GM21447 (cell line): Measurements from ENCODE around the gene MYO5B.
"Not testable (repeated sequence)": the region's sequence is repeated elsewhere in the genome, so short reads cannot be mapped to it uniquely, and the experiment has no call there.

Source experiments
- ATAC-seq: cut with Tn5 transposase; IDR thresholded peaks from one replicate; pipeline ENCODE4 v1.9.1; 2021; ENCODE audit not compliant: unreplicated experiment

Gene MYO5B

DNA sequence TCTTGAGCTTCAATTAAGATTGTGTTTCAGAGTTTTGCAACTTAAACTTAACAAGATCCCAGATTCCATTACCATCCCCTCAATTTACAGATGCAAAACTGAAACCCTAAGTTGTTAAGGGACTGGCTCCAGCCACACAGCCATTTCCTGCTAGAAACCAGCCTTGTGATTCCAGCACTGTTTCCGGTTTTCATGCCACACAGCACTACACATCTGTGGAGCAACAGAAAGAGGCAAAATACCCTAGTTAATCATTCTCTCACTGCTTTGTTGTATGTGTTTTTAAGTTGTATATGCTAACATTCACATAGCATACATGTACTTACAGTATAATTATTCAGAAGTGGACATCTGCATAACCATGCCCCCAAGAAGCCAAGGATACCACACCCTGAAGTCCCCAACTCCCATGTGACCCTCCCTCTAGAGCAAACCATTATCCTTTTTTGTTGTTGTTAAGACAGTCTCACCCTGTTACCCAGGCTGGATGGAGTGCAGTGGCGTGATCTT, 87.4 kb downstream of the MYO5B start:
- ATAC-seq = no peak

DNA sequence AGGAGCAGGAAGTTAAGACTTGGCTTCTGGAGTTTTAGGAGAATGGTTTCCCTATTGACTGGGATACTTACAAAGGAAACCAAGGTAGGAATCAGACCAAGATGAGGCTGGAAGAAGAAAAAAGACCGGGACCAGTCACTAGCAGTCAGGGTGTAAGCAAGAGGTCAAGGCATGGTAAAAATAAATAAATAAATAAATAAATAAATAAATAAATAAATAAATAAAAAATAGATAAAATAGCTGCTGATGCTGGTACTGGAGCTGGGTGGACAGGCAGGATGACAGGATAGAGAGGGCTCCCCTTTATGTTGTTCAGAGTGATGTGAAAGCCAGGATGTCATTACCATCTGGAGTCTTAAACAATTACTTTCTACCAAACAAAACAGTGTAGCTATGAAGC, 89.9 kb downstream of the MYO5B start:
- ATAC-seq = no peak

DNA sequence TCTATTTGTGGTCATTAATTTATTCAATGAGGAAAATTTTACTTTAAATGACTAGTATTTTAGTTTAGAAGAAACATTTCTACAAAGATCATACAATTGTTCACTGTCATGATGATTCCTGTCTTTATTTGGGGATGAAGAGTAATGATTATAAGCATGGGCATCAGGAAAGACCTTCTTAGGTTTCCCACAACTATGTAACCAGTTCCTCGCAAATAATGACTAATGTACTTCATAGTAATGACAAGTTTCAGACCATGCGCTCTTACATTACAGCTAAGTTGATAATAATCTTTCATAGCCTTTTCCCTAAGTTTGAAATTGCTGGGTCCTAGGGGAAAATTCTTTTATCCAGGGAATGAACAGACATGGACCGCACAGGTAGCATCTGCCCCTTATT, 90.5 kb downstream of the MYO5B start:
- ATAC-seq = no peak

DNA sequence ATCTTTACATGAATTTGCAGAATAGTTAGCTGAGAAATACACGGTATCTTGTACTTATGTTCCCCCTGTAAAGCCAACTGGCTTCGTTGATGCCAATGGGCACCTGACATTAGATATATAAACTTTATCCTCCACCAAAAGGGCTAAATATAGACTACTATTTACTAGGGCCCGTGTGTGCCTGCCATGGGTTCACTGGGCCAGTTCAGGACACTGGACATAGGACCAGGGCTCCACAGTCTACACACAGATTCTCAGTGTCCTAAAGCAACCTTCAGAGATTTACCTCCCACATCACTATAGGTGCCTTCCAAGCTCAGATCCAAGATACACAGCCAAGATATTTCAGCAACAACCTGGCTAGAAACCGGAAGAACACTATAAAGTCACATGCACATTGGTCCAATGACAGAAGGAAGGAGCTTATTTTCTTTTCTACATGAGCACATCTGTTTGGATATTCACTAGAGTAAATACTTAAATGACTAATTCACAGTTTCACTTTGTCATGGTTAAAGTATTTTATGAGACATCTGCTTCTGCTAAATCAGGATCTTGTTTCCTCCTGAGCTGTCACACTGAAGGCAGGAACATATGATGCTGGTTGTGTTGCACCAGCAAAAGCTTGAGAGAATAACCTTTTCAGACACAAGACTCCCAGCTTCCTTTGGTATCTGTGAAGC, 95.1 kb downstream of the MYO5B start:
- peak; percentile 87 for ATAC-seq

DNA sequence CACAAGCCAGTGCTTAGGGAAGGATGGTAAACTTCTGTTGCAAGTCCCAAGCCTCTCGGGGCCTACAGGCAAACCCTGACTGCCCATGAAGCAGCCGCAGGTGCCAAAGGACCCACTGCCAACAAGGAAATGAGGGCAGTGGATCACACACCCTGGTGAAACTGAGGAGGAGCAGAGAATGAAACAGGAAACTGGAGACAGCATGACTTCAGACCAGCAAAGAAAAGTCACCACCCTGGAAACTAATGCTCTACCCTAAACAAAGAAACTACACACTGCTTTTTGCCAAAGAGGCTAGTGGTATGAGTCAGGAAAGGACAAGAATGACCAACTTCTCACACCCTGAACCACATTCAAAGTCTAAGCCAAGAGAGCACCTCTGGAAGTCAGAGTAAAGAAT, 97.2 kb downstream of the MYO5B start:
- ATAC-seq = peak; percentile 40

DNA sequence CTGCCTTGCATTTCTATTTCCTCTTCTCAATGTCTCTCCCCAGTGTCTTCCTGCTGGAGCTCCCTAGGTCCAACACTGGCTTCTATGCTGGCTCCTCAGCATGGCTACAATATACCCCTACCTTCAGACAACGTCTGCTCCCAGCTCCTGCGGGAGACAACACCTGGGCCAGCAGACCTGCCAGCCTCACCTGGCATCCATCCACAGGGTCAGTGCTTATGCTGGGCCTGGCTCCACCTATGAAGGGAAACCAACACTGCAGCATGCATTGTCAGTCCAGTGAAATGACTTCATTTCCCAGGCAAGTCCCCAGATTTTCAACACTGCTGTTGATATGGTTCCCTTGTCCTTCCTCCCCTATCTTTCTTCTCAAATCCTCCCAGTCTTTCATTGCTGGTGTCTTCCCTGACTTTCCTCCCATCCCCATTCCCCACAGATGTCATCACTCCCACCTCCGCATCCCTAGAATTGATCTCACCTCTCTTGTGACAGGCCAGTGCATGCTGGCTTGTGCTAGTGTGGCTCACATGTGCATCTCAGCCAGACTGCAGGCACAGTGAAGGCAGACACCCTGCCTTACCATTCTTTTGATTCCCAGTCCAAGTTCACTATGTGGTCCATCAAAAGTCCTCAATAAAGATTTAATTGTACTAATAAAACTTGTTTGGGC, 98.0 kb downstream of the MYO5B start:
- no peak for ATAC-seq

DNA sequence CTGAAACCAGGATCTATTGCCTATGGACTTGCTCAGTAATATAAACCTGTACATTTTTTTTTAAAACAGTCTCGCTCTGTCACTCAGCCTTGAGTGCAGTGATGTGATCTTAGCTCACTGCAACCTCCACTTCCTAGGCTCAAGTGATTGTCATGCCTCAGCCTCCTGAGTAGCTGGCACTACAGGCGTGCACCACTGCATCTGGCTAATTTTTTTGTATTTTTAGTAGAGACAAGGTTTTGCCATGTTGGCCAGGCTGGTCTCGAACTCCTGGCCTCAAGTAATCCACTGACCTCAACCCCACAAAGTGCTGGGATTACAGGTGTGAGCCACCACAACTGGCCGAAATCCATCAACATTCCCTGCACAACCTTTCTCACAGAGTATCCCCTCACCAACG, 100.2 kb downstream of the MYO5B start:
- not testable (repeated sequence) for ATAC-seq

DNA sequence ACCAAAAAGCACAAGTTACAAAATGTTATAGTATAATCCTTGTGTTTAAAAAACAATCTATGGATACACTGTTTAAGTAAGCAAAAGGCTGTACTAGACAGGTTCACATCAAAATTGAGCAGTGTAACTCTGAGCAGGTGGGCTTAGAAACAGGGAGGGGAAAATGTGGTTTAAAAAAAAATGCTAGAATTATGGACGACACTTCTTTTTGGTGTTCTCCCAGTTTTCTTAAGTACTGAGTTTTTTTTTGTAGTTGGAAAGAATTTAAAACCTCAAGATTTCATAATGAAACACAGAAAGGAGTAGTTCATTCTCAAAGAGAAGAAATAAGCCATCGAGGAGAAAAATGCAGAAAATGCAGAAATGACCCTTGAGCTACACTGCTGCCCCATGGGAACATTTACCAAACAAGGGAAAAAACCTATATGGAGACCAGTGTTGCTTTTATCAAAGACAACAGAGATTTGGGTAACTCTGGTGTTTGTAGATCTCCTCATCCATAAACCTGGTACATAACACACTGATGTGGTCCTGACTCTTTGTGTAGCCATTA, 100.7 kb downstream of the MYO5B start:
- no peak for ATAC-seq

DNA sequence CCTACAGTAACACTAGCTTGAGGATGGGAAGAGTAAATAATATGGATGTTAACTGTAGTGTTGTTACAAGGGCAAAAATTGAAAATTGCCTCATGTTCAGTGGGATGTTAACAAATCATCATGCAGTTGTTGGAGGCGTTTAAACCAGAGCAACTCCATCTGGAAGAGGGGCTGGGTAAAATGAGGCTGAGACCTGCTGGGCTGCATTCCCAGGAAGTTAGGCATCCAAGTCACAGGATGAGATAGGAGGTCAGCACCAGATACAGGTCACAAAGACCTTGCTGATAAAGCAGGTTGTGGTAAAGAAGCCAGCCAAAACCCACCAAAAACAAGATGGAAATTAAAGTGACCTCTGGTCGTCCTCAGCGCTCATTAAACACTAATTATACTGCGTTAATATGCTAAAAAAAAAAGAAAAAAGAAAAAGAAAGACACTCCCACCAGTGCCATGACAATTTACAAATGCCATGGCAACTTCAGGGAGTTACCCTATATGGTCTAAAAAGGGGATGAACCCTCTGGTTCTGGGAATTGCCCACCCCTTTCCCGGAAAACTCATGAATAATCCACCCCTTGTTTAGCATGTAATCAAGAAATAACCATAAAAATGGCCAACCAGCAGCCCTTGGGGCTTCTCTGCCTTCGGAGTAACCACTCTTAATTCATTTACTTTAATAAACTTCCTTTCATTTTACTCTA, 101.4 kb downstream of the MYO5B start:
- no peak for ATAC-seq

DNA sequence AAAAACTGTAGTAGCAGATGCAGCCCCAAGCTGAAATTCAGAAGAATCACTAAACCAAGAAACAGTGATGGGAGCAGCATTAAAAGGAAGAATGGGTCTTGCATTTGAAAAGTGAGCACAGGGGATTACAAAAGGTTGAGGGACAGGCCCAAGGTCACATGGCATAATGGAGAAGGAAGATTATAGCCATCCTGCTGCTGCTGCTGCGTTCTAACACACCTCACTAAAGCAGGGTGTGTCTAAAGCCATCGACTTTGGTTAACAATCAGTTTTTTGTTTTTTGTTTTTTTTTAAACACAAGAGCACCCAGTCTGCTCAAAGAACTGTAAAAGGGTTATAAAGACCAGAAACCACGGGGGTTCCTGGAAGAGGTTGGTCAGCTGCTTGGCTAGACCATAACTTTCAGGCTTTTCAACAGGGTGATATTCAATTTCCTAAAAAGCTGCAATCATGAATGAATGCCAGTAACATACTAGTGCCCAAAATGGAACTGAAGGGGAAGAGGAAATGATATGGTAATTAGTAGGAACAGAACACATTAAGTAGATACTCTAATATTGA, 102.6 kb downstream of the MYO5B start:
- ATAC-seq = no peak

DNA sequence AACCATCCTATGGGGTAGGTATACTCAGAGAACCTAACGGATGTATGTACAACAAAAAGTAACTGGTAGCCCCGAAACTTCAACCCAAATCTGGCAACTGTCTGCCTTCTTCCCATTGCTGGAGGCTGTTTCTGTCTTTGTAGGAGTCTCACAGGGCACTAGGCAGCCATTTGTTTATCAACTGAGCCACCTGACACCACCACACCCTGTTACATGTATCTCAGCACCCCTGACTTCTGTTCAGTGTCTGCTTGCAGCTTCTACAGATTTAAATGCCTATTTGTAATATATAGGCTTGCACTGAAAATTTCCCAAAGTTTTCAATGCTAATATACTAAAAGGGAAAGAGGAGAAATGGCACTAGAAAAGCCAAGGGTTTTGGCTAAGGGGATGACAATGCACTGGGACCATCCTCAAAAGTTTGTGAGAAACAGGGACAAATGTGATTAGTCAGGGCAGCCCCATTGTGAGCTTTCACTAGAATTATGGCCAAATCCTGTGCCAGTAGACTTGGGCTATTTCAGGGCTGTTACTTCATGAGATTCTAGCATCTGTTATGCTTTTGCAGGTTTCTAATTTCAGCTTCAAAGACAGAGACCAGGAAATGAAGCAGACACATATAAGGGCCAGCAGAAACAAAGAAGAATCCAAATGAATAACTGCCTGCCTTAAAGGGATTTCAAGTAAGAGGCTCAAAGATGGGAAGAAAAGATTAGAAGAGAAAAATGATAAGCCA, 103.3 kb downstream of the MYO5B start:
- ATAC-seq = no peak

DNA sequence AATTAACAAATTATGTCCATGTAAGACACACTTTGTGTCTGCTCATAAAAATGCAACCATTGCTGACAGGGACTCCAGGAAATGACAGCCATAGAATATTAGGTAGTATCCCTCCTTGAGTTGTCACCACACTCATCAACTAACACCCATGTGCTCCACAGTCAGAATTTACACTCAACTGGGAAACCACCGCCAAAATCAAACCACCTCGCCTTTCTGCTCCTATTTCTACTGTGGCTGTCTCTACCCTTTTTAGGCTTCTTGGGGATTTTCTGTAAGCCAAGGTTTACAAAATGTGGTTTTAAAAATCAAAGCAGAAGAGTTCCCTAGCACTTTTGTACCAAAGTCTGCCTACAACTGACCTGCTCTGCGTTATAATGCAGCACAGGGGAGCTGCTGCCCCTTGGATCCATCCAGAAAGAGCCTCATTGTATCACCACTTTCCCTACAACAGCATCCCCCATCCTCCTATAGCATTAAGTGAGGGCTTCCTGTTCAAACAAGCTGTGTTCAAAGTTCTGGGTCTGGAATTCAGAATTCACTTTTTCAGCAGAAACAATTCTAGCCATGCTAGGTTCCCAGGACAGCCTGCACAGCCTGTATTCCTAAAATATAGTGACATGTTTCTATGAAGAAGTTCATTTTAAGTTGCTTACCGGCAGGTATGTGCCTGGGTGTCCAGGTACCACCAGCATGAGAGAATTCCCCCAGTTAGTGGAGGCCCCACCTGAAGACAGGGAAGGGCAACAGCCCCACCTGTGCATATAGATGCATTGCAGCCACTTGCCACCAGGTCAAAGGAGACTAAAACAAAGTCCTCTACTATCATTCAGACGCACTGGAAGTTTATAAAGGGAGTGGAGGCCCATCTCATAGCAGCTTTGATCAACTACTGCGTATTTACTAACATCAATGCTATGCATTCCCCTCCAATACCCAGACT, 104.3 kb downstream of the MYO5B start:
- no peak for ATAC-seq

DNA sequence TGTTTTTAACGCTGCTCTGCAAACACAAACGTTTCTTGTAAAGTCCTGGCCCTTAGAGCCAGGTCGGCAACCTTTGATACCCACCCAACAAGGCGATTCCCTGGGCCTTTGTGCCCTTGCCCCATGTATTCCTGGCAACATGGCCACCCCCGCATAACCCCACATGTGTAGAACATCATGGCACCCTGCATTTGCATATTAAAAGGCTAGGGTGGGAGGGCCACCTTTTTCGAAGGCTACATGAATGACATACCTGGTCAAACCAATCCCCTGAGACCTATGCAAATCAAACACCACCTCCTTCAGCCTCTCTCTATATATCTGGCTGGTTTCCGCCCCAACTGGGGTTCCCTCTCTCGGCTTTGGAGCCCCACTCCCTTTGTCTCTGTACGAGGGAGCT, 105.2 kb downstream of the MYO5B start:
- ATAC-seq = no peak

DNA sequence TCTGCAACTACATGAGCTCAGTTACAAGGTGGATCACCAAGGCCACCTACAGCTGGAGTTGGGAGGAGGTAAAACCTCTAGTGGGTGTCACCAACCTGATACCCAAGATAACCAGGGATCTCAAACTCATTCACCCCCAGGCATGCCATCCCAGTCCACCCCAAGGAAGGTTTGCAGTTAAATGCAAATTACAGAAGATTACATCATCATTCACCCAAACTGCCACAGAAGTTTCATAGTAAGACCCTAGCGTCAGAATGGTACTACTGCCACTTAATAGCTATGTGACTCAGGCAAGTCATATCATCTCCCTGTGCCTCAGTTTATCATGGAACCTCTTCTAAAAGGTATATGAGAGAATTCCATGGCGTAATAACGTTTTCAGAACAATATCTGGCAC, 111.2 kb downstream of the MYO5B start:
- ATAC-seq = no peak

DNA sequence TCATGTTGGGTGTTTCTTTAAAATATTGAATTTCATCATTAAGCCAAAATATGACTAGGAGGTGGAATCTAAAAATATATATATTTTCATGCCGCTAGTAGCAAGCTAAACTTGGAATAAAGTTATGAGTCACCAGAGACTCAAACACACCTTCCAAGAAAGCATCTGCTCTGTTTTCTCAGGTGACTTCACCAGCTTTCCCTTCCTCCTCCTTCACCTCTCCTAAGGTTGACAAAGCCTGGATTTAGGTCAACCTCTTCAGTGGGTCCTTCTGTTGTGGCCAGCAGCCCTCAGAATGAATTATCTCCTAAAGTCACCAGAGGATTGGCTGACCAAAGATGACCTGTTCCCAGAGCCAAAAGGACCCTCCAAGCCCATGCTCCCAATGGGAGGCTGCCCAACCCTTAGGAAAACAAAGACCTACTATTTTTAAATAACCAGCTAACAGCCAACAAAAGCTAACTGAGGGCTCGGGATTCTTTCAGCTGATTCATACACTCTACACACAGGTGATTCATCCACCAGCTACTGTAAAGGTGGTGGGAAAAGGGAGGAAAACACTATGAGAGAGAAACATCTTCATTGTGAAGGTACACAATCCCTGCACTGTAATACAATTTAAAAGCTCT, 113.9 kb downstream of the MYO5B start:
- ATAC-seq = no peak

DNA sequence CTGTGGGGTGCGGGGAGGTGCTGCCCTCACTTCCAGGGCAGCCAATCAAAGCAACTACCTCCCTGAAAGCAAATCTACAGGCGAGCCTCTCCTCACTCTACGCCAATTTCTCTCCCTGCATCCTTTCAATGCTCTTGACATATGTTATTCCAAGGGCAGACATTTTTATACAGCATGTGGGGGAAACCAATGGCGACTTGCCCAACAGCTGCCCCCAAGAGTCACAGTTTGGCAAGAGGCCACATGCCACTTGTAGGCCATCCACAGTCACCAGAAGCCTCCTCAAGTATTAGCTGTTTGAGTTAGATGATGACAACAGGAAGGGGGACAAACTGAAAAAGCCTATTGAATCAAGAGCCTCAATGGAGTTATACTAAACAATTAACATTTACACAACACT, 114.6 kb downstream of the MYO5B start:
- no peak for ATAC-seq

DNA sequence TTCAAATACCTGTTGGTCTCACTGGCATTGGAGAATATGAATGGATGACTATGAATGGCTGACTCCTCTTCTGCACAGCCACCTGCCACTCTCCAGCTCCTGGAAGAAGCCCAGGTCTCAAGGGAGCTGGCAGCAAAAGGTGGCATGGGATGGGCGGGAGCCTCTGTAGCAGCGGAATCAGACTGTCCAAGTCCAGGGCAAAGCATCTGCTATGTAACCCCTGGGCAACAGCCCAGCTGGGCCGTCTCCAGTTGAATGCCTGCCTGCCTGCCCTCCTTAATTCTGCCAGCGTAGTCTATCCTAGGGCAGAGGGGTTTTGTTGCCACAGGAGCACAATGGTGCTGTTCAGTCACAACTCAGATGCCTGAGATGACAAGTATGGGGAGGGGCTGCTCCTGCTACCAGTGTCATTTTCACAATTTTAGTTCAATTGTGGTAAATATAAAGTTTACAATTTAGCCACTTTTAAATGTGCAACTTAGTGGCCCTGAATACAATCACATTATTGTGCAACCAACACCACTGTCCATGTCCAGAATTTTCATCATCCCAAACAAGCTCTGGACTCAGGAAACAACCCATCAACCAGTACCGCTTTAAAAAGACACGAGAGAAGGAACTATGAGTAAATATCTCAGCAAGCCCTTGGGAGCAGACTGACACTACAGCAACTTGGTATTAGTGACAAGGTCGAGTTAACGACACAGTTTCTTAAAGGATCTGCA, 115.2 kb downstream of the MYO5B start:
- no peak for ATAC-seq

DNA sequence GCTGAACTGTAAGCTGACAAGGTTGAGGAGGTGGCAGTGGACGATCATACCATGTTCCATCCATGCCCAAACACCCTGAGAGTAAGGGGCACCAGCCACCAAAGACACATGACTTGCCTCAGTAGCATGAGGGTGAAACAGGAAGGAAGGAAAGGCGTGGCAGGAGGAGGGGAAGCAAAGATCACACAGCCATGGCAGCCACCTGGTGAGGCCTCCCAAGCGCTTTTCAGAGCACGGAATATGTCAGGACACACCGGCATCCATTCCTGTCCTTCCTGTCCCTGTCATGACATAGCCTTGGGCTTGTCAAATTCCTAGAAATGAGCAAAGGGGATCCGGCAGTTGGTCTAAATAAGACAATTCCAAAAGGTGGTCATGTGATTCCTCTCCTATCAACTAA, 118.7 kb downstream of the MYO5B start:
- ATAC-seq = no peak

DNA sequence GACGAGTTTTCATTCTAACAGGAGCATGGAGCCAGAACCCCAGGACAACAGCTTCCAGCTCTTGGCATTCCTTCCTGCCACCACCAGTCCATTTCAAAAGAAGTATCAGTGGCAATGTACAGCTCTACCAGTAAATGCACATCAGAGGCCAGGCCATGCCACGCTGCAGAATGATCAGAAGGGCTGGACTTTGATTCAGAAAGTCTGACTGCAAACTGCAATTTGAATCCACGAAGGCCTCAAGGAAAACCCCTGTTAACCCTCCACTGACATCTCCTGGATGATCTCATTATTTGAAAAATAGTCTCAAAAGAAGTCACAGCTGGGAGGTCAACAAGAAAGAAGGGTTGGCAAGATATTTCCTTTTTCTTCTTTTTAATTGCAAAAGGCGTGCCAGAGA, 119.2 kb downstream of the MYO5B start:
- ATAC-seq = no peak
